Measurements from ENCODE around the gene MBD2.

DNA sequence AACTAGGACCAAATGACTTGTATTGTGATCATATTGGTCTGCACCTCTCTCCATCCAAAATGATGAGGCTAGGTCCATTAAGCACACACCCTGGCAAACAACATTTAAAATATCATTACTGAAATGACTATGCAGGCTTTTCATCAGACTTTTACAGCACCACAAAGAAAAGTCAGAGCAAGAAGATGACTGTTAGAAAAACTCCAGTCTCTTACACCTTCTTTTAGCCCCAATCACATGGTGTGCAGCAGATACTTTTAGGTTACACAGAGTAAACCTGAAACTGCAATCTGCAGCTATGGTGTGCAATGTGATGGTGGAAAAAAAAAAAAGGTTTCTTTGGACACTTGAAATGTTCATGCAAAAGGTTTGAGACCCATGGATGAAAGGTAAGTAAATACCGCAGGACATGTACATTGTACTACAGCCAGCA is 39.5 kb upstream of the MBD2 start:
- no peak for TF ChIP-seq POLR2A (IDR thresholded peaks at IDR 0.05)
- TF ChIP-seq, protein P1, sequence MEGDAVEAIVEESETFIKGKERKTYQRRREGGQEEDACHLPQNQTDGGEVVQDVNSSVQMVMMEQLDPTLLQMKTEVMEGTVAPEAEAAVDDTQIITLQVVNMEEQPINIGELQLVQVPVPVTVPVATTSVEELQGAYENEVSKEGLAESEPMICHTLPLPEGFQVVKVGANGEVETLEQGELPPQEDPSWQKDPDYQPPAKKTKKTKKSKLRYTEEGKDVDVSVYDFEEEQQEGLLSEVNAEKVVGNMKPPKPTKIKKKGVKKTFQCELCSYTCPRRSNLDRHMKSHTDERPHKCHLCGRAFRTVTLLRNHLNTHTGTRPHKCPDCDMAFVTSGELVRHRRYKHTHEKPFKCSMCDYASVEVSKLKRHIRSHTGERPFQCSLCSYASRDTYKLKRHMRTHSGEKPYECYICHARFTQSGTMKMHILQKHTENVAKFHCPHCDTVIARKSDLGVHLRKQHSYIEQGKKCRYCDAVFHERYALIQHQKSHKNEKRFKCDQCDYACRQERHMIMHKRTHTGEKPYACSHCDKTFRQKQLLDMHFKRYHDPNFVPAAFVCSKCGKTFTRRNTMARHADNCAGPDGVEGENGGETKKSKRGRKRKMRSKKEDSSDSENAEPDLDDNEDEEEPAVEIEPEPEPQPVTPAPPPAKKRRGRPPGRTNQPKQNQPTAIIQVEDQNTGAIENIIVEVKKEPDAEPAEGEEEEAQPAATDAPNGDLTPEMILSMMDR (IDR thresholded peaks at IDR 0.05): no peak
- TF ChIP-seq EP300 (IDR thresholded peaks at IDR 0.05): no peak
